ENCODE data around the gene ABHD13. TPM values are rescaled to one million over a fixed set of nuclear protein-coding genes. Genes with fewer than 3 reads are reported as not detected.

Gene ABHD13
- total and polyA plus RNA-seq, 8 donors, result 1.4 to 25.3 (median 5.5) TPM

- WGBS, 5 donors, result 84 to 93% (median 86%) methylated on average over 9 of the region's 9 CpGs
- no peaks in the 10 kb centered on the region for H3K27me3 ChIP-seq
- H3K9me3 ChIP-seq, result peaks cover 0 to 13% (median 7%) of the 10 kb centered on the region in 4 donors
- H3K36me3 ChIP-seq, result no peaks in the 10 kb centered on the region
- no peak for DNase-seq
- no peak overlapping the region for H3K27ac ChIP-seq
- H3K4me3 ChIP-seq, result no peak overlapping the region
- intact Hi-C loops (cut with DNase I; ENCODE audit: low total_unique reads), result no loop called here
- no peaks in the 10 kb centered on the region for H3K4me1 ChIP-seq
- no peak for TF ChIP-seq POLR2AphosphoS5 (IDR thresholded peaks at IDR 0.05)
Measured at GRCh38 chr13:108178078-108178477, 40.1 kb upstream of the ABHD13 start.

- H3K4me1 ChIP-seq, result no peaks in the 10 kb centered on the region
Measured at GRCh38 chr13:108182652-108183051, 35.5 kb upstream of the ABHD13 start.

GRCh38 chr13:108185223-108185622, 33.0 kb upstream of the ABHD13 start:
- WGBS, 5 donors, result 67 to 81% (median 79%) methylated on average over 3 of the region's 3 CpGs
- Histone ChIP-seq H3K27ac (no peak overlapping the region), H3K9me3 (no peaks in the 10 kb centered on the region), H3K27me3 (no peaks in the 10 kb centered on the region), H3K4me1 (no peaks in the 10 kb centered on the region), H3K36me3 (no peaks in the 10 kb centered on the region), H3K4me3 (no peak overlapping the region)
- no peak for DNase-seq
- no peak for TF ChIP-seq EP300 (IDR thresholded peaks at IDR 0.05)
- TF ChIP-seq POLR2A (IDR thresholded peaks at IDR 0.05), result no peak
- TF ChIP-seq POLR2AphosphoS5 (IDR thresholded peaks at IDR 0.05), result no peak
- no peak for TF ChIP-seq CTCF (IDR thresholded peaks at IDR 0.05)
- intact Hi-C loops (cut with DNase I; ENCODE audit: low total_unique reads), result no loop called here

More at GRCh38 chr13:108182652-108183051, 35.5 kb upstream of the ABHD13 start:
- no peak overlapping the region for H3K4me3 ChIP-seq
- WGBS, 5 donors, result 51 to 73% (median 68%) methylated on average over 3 of the region's 3 CpGs
- no peaks in the 10 kb centered on the region for H3K27me3 ChIP-seq
- no peak overlapping the region for H3K27ac ChIP-seq
- TF ChIP-seq POLR2AphosphoS5 (IDR thresholded peaks at IDR 0.05) (no peak), EP300 (IDR thresholded peaks at IDR 0.05) (no peak), CTCF (IDR thresholded peaks at IDR 0.05) (no peak), POLR2A (IDR thresholded peaks at IDR 0.05) (no peak)
- H3K36me3 ChIP-seq, result no peaks in the 10 kb centered on the region
- intact Hi-C loops (cut with DNase I; ENCODE audit: low total_unique reads), result no loop called here
- DNase-seq, result no peak
- no peaks in the 10 kb centered on the region for H3K9me3 ChIP-seq

GRCh38 chr13:108188260-108188659, 29.9 kb upstream of the ABHD13 start:
- TF ChIP-seq CTCF (IDR thresholded peaks at IDR 0.05) (no peak), EP300 (IDR thresholded peaks at IDR 0.05) (no peak), POLR2A (IDR thresholded peaks at IDR 0.05) (no peak), POLR2AphosphoS5 (IDR thresholded peaks at IDR 0.05) (no peak)
- Histone ChIP-seq H3K27me3 (no peaks in the 10 kb centered on the region), H3K36me3 (no peaks in the 10 kb centered on the region), H3K4me3 (no peak overlapping the region), H3K27ac (no peak overlapping the region), H3K9me3 (no peaks in the 10 kb centered on the region), H3K4me1 (no peaks in the 10 kb centered on the region)
- 55 to 68% (median 63%) methylated on average over 2 of the region's 2 CpGs for WGBS, 5 donors
- DNase-seq, result no peak
- intact Hi-C loops (cut with DNase I; ENCODE audit: low total_unique reads), result no loop called here

- H3K9me3 ChIP-seq, result peaks cover 0 to 18% (median 14%) of the 10 kb centered on the region in 4 donors
- H3K4me1 ChIP-seq, result no peaks in the 10 kb centered on the region
- 50 to 68% (median 62%) methylated on average over 3 of the region's 3 CpGs for WGBS, 5 donors
- H3K27me3 ChIP-seq, result no peaks in the 10 kb centered on the region
- H3K27ac ChIP-seq, result no peak overlapping the region
- H3K4me3 ChIP-seq, result no peak overlapping the region
- H3K36me3 ChIP-seq, result no peaks in the 10 kb centered on the region
- TF ChIP-seq EP300 (IDR thresholded peaks at IDR 0.05), result no peak
- TF ChIP-seq POLR2A (IDR thresholded peaks at IDR 0.05), result no peak
- TF ChIP-seq POLR2AphosphoS5 (IDR thresholded peaks at IDR 0.05), result no peak
- intact Hi-C loops (cut with DNase I; ENCODE audit: low total_unique reads), result no loop called here
- DNase-seq, result no peak
Measured at GRCh38 chr13:108190897-108191296, 27.3 kb upstream of the ABHD13 start.
